Neuronal stem cell (in vitro differentiated cells): Measurements from ENCODE around the gene PAM16.
"Not testable (repeated sequence)": the region's sequence is repeated elsewhere in the genome, so short reads cannot be mapped to it uniquely, and the experiment has no call there.

Experiments used
- DNase-seq: peaks from one replicate; pipeline ENCODE4 v3.0.0-alpha.2; 2013; ENCODE audit warnings: low spot score
- H2AFZ ChIP-seq: one replicate; pipeline ENCODE4 v1.6.1; 2013; ENCODE audit warnings: mild to moderate bottlenecking, low read length, inconsistent platforms
- H2AK5ac ChIP-seq: 2 replicates; pipeline ENCODE4 v1.6.1; 2013; ENCODE audit warnings: low read depth, mild to moderate bottlenecking, inconsistent platforms, low read length, moderate library complexity, mixed read lengths
- H2BK120ac ChIP-seq: 2 replicates; pipeline ENCODE4 v1.6.1; 2013; ENCODE audit warnings: low read depth, mild to moderate bottlenecking, inconsistent platforms, low read length, moderate library complexity, mixed read lengths
- H2BK12ac ChIP-seq: one replicate; pipeline ENCODE4 v1.6.1; 2013; ENCODE audit warnings: low read length, inconsistent platforms
- H2BK15ac ChIP-seq: 2 replicates; pipeline ENCODE4 v1.6.1; 2013; ENCODE audit warnings: mild to moderate bottlenecking, low read length, inconsistent platforms, mixed read lengths
- H2BK5ac ChIP-seq: one replicate; pipeline ENCODE4 v1.6.1; 2013; ENCODE audit warnings: inconsistent platforms, mild to moderate bottlenecking, low read length, moderate library complexity
- H3K14ac ChIP-seq: one replicate; pipeline ENCODE4 v1.6.1; 2013; ENCODE audit warnings: low read length, inconsistent platforms
- H3K18ac ChIP-seq: 2 replicates; pipeline ENCODE4 v1.6.1; 2013; ENCODE audit warnings: low read length, inconsistent platforms
- H3K23ac ChIP-seq: 2 replicates; pipeline ENCODE4 v1.6.1; 2013; ENCODE audit warnings: low read depth, mild to moderate bottlenecking, mixed read lengths, low read length, inconsistent platforms; ENCODE audit not compliant: poor library complexity
- H3K27ac ChIP-seq: replicated peaks from 3 replicates; pipeline ENCODE4 v1.5.1; 2013; ENCODE audit warnings: low read length, inconsistent platforms
- H3K27me3 ChIP-seq, 3 experiments: 2 replicates each; pipeline ENCODE4 v1.6.1; 2013; ENCODE audit warnings: low read length in 3 of 3, mild to moderate bottlenecking in 2 of 3, inconsistent platforms in 1 of 3, low read depth in 1 of 3, mixed read lengths in 1 of 3, moderate library complexity in 1 of 3; ENCODE audit not compliant: control insufficient read depth in 3 of 3, insufficient read depth in 3 of 3
- H3K36me3 ChIP-seq, 2 donors: replicated peaks in 1 of 2; 2 replicates each; pipeline ENCODE4 v1.6.1; 2013; ENCODE audit warnings: low read length in 2 of 2; ENCODE audit not compliant: control insufficient read depth in 2 of 2, insufficient read depth in 2 of 2
- H3K4ac ChIP-seq: 2 replicates; pipeline ENCODE4 v1.6.1; 2013; ENCODE audit warnings: inconsistent platforms, mild to moderate bottlenecking, low read length, moderate library complexity
- H3K4me1 ChIP-seq, 2 donors: 1 replicate in 1 of 2; 2 replicates in 1 of 2; pipeline ENCODE4 v1.6.1; 2013; ENCODE audit warnings: low read length in 2 of 2, low read depth in 1 of 2; ENCODE audit not compliant: control insufficient read depth in 2 of 2, insufficient read depth in 1 of 2
- H3K4me2 ChIP-seq: one replicate; pipeline ENCODE4 v1.6.1; 2013; ENCODE audit warnings: mild to moderate bottlenecking, low read length, inconsistent platforms; ENCODE audit not compliant: insufficient read depth, poor library complexity, severe bottlenecking
- H3K4me3 ChIP-seq, 2 donors: 2 replicates each; pipeline ENCODE4 v1.5.1; 2013; ENCODE audit warnings: low read length in 2 of 2, mild to moderate bottlenecking in 2 of 2, inconsistent platforms in 1 of 2, moderate library complexity in 1 of 2
- H3K79me1 ChIP-seq: one replicate; pipeline ENCODE4 v1.6.1; 2013; ENCODE audit warnings: low read depth, mild to moderate bottlenecking, inconsistent platforms, low read length, moderate library complexity
- H3K9ac ChIP-seq: one replicate; pipeline ENCODE4 v1.6.1; 2013; ENCODE audit warnings: mild to moderate bottlenecking, low read depth, low read length, inconsistent platforms; ENCODE audit not compliant: poor library complexity
- H3K9me3 ChIP-seq, 2 donors: replicated peaks in 1 of 2; 2 replicates each; pipeline versions ENCODE3 to v1.6.1; 2013; ENCODE audit warnings: low read length in 2 of 2, mild to moderate bottlenecking in 2 of 2, inconsistent platforms in 1 of 2, low read depth in 1 of 2, mixed read lengths in 1 of 2, moderate library complexity in 1 of 2; ENCODE audit not compliant: control insufficient read depth in 2 of 2, insufficient read depth in 1 of 2
- H4K8ac ChIP-seq: one replicate; pipeline ENCODE4 v1.6.1; 2013; ENCODE audit warnings: low read depth, mild to moderate bottlenecking, inconsistent platforms, low read length, moderate library complexity
- H4K91ac ChIP-seq: one replicate; pipeline ENCODE4 v1.6.1; 2013; ENCODE audit warnings: low read length, low read depth, mild to moderate bottlenecking, inconsistent platforms; ENCODE audit not compliant: poor library complexity
- WGBS, 2 donors: extraction: QIAGEN DNeasy Blood & Tissue Kit; methylation state at CpG; one replicate each; pipeline ENCODE4 v1.1.7; 2013; ENCODE audit warnings: missing lambda C conversion rate in 2 of 2, mixed read lengths in 1 of 2; ENCODE audit not compliant: insufficient read length in 2 of 2, insufficient replicate concordance in 1 of 2; ENCODE audit errors: extremely low coverage in 2 of 2; 5-methylcytosine and 5-hydroxymethylcytosine counted together

PAM16 gene

DNA sequence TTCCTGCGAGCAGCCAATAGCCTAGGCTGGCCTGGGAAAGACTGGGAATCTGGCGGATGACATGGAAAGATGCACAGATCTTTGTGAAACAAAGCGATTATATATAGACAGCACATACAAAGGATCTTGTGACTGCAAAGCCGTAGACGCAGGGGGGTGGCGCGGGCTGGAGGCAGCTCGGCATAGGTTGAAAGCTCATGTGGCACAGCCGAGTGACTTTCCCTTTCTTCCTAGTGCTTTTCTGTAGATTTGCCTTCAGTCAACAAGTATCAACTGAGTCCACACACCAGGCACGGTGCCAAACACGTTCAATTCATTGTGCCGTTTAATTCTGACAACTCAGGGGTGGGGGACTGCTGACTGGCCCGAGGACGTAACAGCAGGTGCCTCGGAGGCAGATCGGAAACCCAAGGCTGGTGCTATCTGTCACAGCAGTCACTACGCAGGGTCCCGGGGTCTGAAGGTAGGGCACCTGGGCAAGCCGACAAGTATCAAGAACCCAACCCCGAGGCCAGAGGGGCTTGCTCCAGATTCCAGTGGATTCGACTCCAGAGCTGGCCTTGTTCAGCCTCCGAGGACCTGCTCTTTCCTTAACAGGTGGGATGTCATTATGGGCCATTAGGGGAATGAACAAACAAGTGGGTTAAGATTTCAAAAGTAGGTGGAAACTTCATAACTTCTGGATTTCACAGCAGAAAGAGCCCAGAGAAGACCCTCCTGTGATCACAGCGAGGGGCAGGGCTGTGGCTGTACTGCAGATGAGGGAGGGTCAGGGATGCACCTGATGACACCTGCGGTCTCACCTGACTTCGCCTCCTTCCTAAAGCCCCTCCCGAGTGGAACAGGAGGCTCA, 5.9 kb downstream of the PAM16 start:
- Histone ChIP-seq H3K9ac (no peak overlapping the region), H2BK12ac (no peak overlapping the region), H3K36me3 (peaks cover 12 to 58% of the 10 kb centered on the region in 2 donors), H3K14ac (no peak overlapping the region), H3K79me1 (peaks cover 25% of the 10 kb centered on the region), H2BK120ac (no peak overlapping the region), H4K91ac (no peak overlapping the region), H3K18ac (no peak overlapping the region), H2AK5ac (peak overlapping the region; percentile 46), H3K27me3 (no peaks in the 10 kb centered on the region), H3K4me1 (no peaks in the 10 kb centered on the region), H3K27ac (no peak overlapping the region), H3K4ac (no peak overlapping the region), H2BK5ac (no peak overlapping the region), H3K9me3 (peaks cover 0 to 4% of the 10 kb centered on the region in 2 donors), H2AFZ (no peak overlapping the region), H2BK15ac (no peak overlapping the region), H4K8ac (no peak overlapping the region), H3K23ac (no peak overlapping the region), H3K4me3 (no peak overlapping the region), H3K4me2 (no peak overlapping the region)
- no peak for DNase-seq
- no CpG with 5 or more reads among the region's 26 CpGs for WGBS, 2 donors

DNA sequence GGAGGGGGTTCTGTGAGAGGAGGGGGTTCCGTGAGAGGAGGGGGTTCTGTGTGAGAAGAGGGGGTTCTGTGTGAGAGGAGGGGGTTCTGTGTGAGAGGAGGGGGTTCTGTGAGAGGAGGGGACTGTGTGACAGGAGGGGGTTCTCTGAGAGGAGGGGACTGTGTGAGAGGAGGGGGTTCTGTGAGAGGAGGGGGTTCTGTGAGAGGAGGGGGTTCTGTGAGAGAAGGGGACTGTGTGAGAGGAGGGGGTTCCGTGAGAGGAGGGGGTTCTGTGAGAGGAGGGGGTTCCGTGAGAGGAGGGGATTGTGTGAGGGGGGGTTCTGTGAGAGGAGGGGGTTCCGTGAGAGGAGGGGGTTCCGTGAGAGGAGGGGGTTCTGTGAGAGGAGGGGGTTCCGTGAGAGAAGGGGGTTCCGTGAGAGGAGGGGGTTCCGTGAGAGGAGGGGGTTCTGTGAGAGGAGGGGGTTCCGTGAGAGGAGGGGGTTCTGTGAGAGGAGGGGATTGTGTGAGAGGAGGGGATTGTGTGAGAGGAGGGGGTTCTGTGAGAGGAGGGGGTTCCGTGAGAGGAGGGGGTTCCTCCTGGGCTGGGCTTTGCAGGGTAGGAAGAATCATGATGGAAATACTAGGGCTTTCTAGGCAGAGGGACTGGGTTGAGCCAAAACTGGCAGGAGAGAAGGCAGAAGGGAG, 6.7 kb downstream of the PAM16 start:
- not testable (repeated sequence) for H2BK15ac ChIP-seq, H2AFZ ChIP-seq, DNase-seq, H3K4ac ChIP-seq, H3K18ac ChIP-seq, H2BK5ac ChIP-seq, H3K9ac ChIP-seq, H3K4me1 ChIP-seq, H2BK12ac ChIP-seq, H3K4me2 ChIP-seq, H3K23ac ChIP-seq, H3K14ac ChIP-seq, H3K27ac ChIP-seq, H3K4me3 ChIP-seq, H4K91ac ChIP-seq, H2BK120ac ChIP-seq, H3K27me3 ChIP-seq, H3K9me3 ChIP-seq, H2AK5ac ChIP-seq, H4K8ac ChIP-seq
- WGBS, 2 donors = 93% methylated on average over 2 of the region's 10 CpGs; no CpG with 5 or more reads in 1 of the 2 donors
- Histone ChIP-seq H3K36me3 (peaks cover 12 to 60% of the 10 kb centered on the region in 2 donors), H3K79me1 (peaks cover 27% of the 10 kb centered on the region)

DNA sequence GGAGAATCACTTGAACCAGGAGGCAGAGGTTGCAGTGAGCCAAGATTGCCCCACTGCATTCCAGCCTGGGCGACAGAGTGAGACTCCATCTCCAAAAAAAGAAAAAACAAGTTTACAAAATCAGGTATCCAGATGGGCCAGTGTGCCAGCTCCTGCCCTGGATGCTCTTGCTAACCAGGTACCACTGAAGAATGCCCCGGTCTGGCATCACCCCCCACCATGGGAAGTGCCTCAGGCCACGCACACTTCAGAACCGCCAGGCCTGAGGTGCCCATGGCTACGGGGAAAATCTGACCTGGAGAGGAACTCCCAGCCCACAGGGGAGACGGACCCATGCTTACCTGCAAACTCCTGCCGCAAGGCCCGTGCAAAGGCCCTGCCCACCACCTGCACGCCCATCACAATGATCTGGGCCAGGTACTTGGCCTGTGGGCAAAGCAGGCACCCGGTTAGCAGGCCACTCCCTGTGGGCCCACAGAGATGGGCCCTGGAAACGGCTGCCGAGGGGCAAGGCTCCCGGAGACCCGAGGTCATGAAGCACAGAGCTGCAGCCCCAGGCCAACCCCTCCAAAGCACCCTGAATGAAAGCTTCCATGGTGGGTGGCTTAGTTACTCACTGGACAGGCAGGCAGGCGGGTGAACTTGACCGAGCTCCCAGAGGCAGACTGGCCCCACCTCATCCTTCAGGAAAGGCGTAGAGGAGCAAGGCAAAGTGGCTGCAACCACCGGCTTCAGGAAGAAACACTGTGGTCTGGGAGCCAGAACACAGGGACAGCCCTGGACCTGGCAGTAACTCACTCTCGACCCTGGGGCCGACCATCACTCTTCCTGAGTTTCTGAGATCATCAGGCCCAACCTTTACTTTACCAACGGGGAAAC, 8.0 kb downstream of the PAM16 start:
- Histone ChIP-seq H3K4ac (no peak overlapping the region), H3K23ac (no peak overlapping the region), H3K4me2 (no peak overlapping the region), H2AFZ (no peak overlapping the region), H3K79me1 (peaks cover 31% of the 10 kb centered on the region), H3K9me3 (peaks cover 0 to 4% of the 10 kb centered on the region in 2 donors), H3K9ac (peak overlapping the region; percentile 44), H3K18ac (no peak overlapping the region), H3K36me3 (peaks cover 12 to 68% of the 10 kb centered on the region in 2 donors), H4K8ac (no peak overlapping the region), H4K91ac (no peak overlapping the region), H2BK15ac (no peak overlapping the region), H2BK12ac (no peak overlapping the region), H3K4me1 (no peaks in the 10 kb centered on the region), H3K14ac (peak overlapping the region; percentile 21), H3K27me3 (no peaks in the 10 kb centered on the region), H2AK5ac (no peak overlapping the region), H2BK120ac (no peak overlapping the region), H3K4me3 (no peak overlapping the region), H3K27ac (no peak overlapping the region), H2BK5ac (no peak overlapping the region)
- no peak for DNase-seq
- WGBS, 2 donors = no CpG with 5 or more reads among the region's 21 CpGs
